Psoas muscle (tissue), 8 donors: ENCODE measurements around the gene OSCP1. TPM values are rescaled to one million over a fixed set of nuclear protein-coding genes. Genes with fewer than 3 reads are reported as not detected.

ENCODE experiments used
- ATAC-seq, 4 donors: fragments of 200-7000 bp; cut with Tn5 transposase; one replicate each; pipeline ENCODE4 v1.9.1; 2020; ENCODE audit warnings: moderate library complexity in 3 of 4, mild to moderate bottlenecking in 2 of 4
- DNase-seq, 2 donors: peaks; one replicate each; pipeline ENCODE4 v3.0.0-alpha.2; 2020
- H3K27ac ChIP-seq: fragments of 200-600 bp; one replicate; pipeline ENCODE4 v1.8.0; 2022
- H3K27me3 ChIP-seq, 3 donors: fragments of 200-600 bp in 1 of 3; one replicate each; pipeline versions ENCODE4 v1.6.1 to v1.8.0; 2013 to 2022; ENCODE audit warnings: low read length in 2 of 3, mild to moderate bottlenecking in 2 of 3, moderate library complexity in 1 of 3; ENCODE audit not compliant: insufficient read depth in 3 of 3
- H3K36me3 ChIP-seq, 2 donors: fragments of 200-600 bp in 1 of 2; one replicate each; pipeline versions ENCODE4 v1.6.1 to v1.8.0; 2013 to 2022; ENCODE audit warnings: low read depth in 1 of 2, mild to moderate bottlenecking in 1 of 2, moderate library complexity in 1 of 2; ENCODE audit not compliant: insufficient read depth in 1 of 2
- H3K4me1 ChIP-seq: fragments of 200-600 bp; one replicate; pipeline ENCODE4 v1.8.0; 2022
- H3K4me3 ChIP-seq: fragments of 200-600 bp; one replicate; pipeline ENCODE4 v1.8.0; 2022; ENCODE audit warnings: mild to moderate bottlenecking
- H3K9me3 ChIP-seq: fragments of 200-600 bp; one replicate; pipeline ENCODE4 v1.8.0; 2022
- WGBS, 3 donors: extraction: QIAGEN DNeasy Blood & Tissue Kit; methylation state at CpG; one replicate each; pipeline versions ENCODE4 v1.1.6 to v1.1.7; 2013; 5-methylcytosine and 5-hydroxymethylcytosine counted together
- intact Hi-C, 2 donors: fragments of 100-400 bp; cut with DNase I; formaldehyde crosslinking; loops; one replicate each; pipeline versions ENCODE4 v1.11.0 to v1.14.2; 2022
- polyA plus RNA-seq, 3 donors: library from polyadenylated mRNA; stranded (reverse); fragments of 200-250 nt; gene quantifications; one replicate each; pipeline ENCODE4 v1.2.3, GENCODE V29; 2013
- total RNA-seq, 4 donors: library from RNA; stranded (reverse); fragmentation: NEBNext Ultra II Directional in 2 of 4; extraction: Animal tissue kit (Norgen Biotek cat#: 25700) in 2 of 4; gene quantifications; one replicate each; pipeline versions ENCODE4 v1.2.1 to v1.2.4, GENCODE V29; 2021 to 2023
- TF ChIP-seq, protein P1 (sequence below): fragments of 200-600 bp; IDR thresholded peaks from one replicate; pipeline ENCODE4 v1.8.0; 2022; ENCODE audit warnings: antibody characterized with exemption
- donor health status: healthy with polysubstance abuse.
- donor health status: DM: no; HTN: no; CAD: no; lungs with moderate emphysema.
- donor health status: Bipolar disorder and iron deficiency.
- donor health status: healthy.
- donor health status: DM: yes; HTN: yes; CAD: no.
- donor health status: DM: no; HTN: no; CAD: no.
- donor health status: DM: no; HTN: no; CAD: no.
- donor health status: DM: yes; HTN: yes; CAD: no.

The OSCP1 gene
- total and polyA plus RNA-seq, 7 donors = 2.5 to 5.5 (median 4.2) TPM

DNA sequence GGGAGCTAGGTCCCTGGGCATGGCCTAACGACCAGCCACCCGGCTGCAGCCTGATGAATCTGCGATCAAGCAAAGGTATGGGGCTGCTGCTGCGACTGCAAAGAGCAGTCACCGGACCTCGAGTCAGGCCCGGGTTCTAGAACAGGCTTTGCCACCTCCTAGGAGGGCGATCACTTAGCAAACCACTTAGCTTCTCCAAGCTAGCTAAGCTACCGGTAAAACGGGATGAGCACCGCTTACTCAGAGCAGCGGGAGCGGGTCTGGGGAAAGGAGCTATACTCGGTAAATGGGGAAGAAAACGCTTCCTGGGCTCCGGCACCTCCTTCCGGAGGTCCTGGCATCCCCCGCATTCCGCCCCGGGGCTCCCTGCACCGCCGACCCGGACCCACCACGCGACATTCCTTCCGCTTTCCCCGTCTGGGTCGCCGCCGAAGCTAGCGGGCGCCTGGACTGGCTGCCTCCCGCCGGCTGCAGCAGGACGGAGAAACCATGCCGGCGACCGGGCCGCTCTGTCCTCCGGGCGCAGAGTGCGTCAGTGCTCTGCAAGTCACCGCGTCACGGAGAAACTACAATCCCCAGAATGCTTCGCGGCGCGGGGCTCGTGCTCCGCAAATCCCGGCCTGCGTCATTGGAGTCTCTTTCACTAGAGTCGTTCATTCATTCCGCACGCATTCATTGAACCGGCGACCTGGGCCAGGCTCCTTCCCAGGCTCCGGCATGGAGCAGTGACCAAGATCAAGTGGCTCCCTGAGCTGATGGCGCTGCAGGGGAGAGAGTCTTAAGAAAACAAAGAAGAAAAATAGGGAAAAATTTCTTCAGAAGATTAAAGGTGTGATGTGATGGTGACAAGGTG is 52.6 kb downstream of the OSCP1 start, which contains the start of gene LSM10:
LSM10 (minus strand) TSS at position 531 of the 853 bp plus-strand sequence. CDS start 3,779 bp downstream, outside the sequence.
- peak; percentile 96 to 98 (median 96) for ATAC-seq
- Histone ChIP-seq H3K4me3 (peak within 1 kb of the TSS; percentile 88), H3K9me3 (no peaks in the 10 kb centered on the region), H3K27ac (peak within 1 kb of the TSS; percentile 97), H3K36me3 (peaks cover 0 to 18% of the 10 kb centered on the region in 2 donors), H3K27me3 (no peaks in the 10 kb centered on the region), H3K4me1 (peaks cover 24% of the 10 kb centered on the region)
- TF ChIP-seq, protein P1, sequence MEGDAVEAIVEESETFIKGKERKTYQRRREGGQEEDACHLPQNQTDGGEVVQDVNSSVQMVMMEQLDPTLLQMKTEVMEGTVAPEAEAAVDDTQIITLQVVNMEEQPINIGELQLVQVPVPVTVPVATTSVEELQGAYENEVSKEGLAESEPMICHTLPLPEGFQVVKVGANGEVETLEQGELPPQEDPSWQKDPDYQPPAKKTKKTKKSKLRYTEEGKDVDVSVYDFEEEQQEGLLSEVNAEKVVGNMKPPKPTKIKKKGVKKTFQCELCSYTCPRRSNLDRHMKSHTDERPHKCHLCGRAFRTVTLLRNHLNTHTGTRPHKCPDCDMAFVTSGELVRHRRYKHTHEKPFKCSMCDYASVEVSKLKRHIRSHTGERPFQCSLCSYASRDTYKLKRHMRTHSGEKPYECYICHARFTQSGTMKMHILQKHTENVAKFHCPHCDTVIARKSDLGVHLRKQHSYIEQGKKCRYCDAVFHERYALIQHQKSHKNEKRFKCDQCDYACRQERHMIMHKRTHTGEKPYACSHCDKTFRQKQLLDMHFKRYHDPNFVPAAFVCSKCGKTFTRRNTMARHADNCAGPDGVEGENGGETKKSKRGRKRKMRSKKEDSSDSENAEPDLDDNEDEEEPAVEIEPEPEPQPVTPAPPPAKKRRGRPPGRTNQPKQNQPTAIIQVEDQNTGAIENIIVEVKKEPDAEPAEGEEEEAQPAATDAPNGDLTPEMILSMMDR = no peak
- DNase-seq = peak; percentile 94 to 97
- intact Hi-C loops = no loop called here
- 0% methylated on average over 57 to 60 of the region's 60 CpGs for WGBS, 3 donors

DNA sequence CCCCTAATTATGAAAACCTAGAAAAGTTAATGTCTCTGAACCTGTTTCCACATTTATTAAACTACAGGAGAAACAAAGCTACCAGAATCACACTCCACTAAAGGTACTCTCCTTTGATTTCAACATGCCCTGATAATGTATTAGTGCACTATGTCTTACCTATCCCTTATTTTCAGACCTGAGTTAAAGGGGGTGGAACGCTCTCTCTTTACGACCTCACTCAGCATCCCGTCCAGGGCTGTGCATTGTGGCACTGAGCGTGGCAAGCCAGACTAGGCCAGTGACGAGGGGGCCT is 53.2 kb downstream of the OSCP1 start:
- Histone ChIP-seq H3K9me3 (no peaks in the 10 kb centered on the region), H3K36me3 (peaks cover 0 to 24% of the 10 kb centered on the region in 2 donors), H3K27me3 (no peaks in the 10 kb centered on the region), H3K27ac (peak overlapping the region; percentile 97), H3K4me1 (peaks cover 29% of the 10 kb centered on the region), H3K4me3 (peak overlapping the region; percentile 88)
- 3 to 9% (median 4%) methylated on average over 5 of the region's 5 CpGs for WGBS, 3 donors
- intact Hi-C loops = no loop called here
- DNase-seq (no peak), ATAC-seq (peak; percentile 66 to 72 (median 70))
- TF ChIP-seq, protein P1 = no peak

- 68 to 78% (median 76%) methylated on average over 6 of the region's 6 CpGs for WGBS, 3 donors
- ATAC-seq = no peak
Observed at GRCh38 chr1:36396359-36396758, 53.9 kb downstream of the OSCP1 start.

GRCh38 chr1:36393686-36394085 is 56.6 kb downstream of the OSCP1 start:
- H3K27ac ChIP-seq = peak overlapping the region; percentile 92
- intact Hi-C loops = no loop called here
- TF ChIP-seq, protein P1 = no peak
- peaks cover 5 to 37% of the 10 kb centered on the region in 2 donors for H3K36me3 ChIP-seq
- WGBS, 3 donors = 89 to 96% (median 90%) methylated on average over 19 of the region's 19 CpGs
- no peak overlapping the region for H3K4me3 ChIP-seq
- DNase-seq (no peak), ATAC-seq (no peak)
- H3K27me3 ChIP-seq = no peaks in the 10 kb centered on the region
- H3K4me1 ChIP-seq = peaks cover 57% of the 10 kb centered on the region
- H3K9me3 ChIP-seq = no peaks in the 10 kb centered on the region

More at GRCh38 chr1:36396359-36396758, 53.9 kb downstream of the OSCP1 start:
- peaks cover 35% of the 10 kb centered on the region for H3K4me1 ChIP-seq
- intact Hi-C loops = no loop called here
- H3K27me3 ChIP-seq = no peaks in the 10 kb centered on the region
- DNase-seq = no peak
- H3K9me3 ChIP-seq = no peaks in the 10 kb centered on the region
- peak overlapping the region; percentile 88 for H3K4me3 ChIP-seq
- peak overlapping the region; percentile 97 for H3K27ac ChIP-seq
- TF ChIP-seq, protein P1 = no peak
- peaks cover 0 to 29% of the 10 kb centered on the region in 2 donors for H3K36me3 ChIP-seq
